ENCODE measurements around the gene NUDT15.
"Not testable (repeated sequence)": the region's sequence is repeated elsewhere in the genome, so short reads cannot be mapped to it uniquely, and the experiment has no call there.

Gene NUDT15

DNA sequence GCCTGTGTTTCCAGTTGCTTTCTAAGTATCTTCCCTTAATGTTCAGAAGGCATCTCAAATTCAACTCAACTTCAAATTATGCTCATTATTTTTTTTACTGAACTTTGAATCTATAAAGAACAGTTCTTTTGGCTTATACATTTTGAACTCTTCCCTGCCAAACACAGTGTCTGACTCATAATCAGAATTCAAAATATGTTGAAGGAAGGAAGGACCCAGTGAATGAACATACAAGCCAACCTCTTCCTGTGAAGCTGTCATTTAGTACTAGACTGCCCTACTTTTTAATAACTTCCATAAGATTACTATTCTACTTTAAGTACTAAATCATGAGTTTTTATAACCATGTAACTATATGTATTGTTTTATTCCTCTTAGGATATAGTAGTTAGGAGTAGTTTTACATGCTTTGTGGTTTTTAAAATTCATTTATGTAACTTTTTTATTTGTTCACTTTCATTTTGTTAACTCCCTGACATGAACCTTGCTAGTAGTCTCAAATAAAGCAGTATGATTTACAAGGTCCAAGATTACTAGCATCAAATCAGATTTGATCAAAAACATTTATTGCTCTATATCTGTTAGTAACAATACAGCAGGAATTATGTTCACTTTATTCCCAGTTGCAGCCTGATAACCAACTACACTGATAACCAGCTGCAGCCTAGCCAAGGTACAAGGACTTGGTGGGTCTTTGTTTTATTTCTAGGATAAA lies 6.4 kb downstream of the NUDT15 start:
- DNase-seq: no peak

DNA sequence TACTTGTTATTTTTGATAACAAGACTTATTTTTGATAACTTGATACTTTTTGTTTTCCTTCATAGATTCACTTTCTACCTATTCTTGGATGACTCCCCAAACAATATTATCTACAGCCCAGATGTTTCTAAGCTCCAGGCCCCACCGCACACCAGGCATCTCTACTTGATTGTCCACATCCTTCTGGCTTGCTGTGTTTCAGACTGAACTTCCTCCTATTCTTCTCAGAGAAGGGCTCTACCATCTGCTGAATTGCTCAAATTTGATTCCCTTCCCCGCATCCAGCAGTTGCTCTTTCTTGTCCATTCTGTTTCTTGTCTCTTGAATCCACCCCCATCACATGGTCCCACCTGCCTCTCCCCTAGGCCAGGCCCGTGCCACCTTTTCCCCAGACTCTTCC lies 13.0 kb downstream of the NUDT15 start:
- DNase-seq: no peak

DNA sequence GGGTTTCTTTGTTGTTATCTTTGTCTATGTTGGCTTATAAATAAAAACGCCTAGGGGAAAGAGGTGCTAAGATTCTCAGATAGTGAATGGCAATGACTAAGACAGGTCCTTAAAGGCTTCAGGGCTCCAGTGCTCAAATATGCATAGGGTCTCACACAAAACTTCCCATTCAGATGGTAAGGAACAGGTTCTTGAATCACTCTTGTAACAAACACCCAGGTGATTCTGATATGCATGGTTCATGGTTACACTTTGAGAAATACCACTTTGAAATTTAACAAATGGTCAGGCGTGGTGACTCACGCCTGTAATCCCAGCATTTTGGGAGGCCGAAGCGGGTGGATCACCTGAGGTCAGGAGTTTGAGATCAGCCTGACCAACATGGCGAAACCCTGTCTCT lies 17.1 kb downstream of the NUDT15 start:
- DNase-seq: no peak

DNA sequence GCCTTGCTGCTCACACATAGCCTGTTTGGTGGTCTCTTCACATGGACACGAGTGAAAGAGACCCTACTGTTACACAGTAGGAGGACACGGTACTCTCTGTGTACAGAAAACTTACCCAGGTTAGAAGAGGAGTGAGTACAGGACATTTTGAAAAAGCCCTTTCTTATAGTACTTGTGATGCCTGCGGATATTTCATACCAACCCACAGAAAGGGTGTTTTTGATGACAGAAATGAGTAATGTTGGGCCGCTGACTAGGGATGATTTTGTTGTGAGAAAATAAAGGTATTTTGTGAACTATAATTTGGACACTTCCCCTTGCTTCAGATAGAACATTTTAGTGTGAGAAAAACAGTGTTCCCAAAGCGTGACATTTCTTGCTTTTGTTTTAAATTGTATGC lies 18.2 kb downstream of the NUDT15 start:
- DNase-seq: no peak

DNA sequence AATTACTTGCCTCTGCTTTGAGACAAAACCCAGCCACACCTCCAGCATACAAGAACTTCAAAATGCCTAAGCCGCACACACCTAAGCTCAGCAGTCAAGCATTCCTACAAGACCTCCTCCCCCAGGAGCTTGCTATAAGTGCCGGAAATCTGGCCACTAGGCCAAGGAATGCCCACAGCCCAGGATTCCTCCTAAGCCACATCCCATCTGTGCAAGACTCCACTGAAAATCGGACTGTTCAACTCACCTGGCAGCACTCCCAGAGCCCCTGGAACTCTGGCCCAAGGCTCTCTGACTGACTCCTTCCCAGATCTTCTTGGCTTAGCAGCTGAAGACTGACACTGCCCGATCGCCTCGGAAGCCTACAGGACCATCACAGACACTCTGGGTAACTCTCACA lies 21.0 kb downstream of the NUDT15 start:
- not testable (repeated sequence) for DNase-seq

DNA sequence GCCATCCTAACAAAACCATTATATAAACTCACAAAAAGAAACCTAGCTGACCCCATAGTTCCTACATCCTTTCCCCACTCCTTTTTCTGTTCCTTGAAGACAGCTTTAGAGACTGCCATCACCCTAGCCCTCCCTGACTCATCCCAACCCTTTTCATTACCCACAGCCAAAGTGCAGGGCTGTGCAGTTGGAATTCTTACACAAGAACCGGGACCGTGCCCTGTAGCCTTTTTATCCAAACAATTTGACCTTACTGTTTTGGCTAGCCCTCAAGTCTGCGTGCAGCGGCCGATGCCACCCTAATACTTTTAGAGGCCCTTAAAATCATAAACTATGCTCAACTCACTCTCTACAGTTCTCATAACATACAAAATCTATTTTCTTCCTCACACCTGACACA lies 22.4 kb downstream of the NUDT15 start:
- DNase-seq: not testable (repeated sequence)

DNA sequence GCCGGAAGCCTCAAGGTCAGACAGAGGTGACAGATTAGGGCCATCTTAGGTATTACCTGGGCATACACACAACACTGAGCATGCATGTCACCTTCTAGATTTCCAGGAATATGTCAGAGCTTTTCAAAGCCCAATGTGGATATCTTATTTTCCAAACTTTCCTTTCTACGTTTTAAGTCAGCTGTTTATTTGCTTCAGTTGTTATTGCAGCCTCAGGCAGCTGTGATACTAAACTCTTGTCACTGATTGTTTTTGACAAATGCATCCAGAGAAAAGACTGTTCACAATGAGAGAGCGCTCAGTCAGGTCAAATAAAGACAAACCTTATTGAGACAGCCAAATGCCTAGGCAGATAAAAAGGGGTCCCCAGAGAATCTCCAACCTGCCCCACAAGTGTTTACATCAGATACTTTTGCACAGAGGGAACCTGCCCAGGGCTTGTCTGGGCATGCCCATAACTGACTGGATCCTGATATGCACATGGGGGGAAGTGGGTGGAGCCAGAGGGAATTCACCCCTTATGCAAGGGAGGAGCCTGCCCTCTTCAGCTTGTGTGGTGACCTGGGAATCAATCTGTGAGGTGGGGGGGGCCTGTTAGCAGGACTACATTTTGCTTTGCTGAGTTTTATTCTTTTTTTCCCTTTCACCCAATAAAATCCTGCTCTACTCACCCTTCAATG lies 28.9 kb downstream of the NUDT15 start:
- DNase-seq: no peak

DNA sequence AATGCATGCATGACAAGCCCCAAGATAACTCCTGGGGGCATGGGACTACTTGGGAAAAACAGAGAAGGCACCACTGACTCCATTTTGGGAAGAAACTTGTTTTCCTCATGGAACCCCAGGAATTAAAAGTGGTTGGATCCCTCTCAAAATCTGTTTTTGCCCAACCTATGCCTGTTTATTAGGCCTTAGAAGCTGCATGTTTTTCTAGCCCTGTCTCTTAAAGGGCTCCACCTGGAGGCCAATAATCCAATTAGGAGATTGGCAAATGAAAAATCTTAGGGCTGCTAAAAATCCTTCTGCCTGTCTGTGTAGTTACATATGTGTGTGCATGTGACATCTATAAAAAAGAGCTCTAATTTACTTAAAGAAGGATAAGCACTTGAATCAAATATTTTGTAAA lies 30.5 kb downstream of the NUDT15 start:
- no peak for DNase-seq

DNA sequence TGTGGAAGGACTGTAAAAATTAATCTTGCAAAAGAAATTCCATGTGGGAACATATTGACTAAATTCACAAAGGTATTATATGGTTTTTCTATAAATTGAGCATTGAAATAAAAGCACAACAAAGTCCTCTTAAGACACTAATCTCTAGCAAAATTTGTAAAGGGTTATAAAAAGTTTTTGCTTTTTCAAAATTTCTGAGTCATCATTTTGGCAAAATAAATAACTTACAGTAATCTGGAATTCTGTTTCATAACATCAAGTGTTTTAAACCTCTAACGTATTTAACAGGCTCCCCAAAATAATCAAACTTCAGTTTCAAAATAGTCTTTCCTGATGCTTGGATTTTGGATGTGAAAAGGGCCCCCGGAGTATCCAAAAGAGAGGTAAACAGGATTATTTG lies 31.4 kb downstream of the NUDT15 start:
- DNase-seq: no peak

DNA sequence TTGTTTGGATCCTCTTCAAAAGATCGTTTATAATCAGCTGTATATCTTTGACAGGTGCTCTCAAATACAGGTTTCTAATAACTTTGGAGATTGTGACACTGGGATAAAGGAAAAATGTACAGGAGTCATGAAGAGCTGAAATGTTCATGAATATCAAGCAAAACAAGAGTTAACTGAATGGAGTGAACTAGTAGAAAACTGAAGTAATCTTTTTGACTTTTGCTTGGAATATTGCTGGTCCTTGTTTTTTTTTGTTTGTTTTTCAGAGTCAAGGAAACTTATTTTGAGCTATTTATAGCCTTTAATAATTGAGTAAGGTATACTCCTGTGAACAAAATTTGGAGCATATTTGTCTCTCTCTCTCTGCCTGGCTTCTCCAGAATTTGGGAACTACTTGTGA lies 32.0 kb downstream of the NUDT15 start:
- no peak for DNase-seq

DNA sequence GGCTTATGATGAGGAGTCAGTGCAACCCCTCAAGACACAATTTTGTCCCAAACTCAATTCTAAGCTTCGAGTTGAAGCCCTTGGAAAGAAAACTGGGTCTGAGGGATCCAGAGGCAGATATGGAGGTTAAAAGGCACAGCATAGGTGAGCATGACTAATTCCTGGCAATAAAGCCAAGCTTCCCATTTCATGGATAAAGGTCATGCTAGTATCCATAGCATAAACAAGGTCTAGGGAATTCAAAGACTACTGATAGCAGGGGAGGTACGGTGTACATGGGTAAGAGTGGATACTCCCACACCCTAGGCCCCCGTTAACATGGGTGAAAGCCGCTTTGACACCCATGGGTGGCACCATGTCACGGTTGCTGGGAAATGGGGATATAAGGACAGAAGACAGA lies 33.4 kb downstream of the NUDT15 start:
- no peak for DNase-seq

DNA sequence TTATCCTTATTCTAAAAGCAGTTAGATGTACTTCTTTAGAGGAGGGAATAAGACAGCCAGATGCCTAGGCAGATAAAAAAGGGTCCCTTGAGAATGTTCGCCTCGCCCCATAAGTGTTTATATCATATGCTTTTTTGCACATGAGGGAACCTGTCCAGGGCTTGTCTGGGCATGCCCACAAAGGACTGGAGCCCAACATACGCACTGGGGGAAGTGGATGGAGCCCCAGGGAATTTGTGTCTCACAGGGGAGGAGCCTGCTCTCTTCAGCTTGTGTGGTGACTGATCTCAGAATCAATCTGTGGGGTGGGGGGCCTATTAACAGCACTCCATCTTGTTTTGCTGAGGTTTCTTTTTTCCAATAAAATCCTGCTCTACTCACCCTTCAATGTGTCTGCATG lies 34.8 kb downstream of the NUDT15 start:
- no peak for DNase-seq

DNA sequence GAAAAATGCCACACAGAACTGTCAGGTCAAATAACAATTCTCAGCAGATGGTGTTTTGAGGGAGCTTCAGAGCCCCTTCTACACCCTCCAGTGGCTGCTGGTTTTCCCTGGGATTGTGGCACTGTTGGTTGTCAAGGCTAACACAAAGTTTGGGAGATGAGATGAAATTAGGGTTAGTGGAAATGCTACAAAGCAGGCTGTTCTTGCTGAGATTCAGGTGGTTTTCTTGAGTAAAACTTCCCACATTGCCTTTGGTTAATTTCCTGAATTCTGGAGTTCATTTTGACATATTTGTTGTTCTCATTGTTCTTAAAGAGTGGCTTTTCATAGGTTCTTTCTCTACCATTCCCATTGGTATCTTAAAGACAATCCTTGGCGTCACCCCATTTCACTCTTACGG lies 35.3 kb downstream of the NUDT15 start:
- DNase-seq: no peak

DNA sequence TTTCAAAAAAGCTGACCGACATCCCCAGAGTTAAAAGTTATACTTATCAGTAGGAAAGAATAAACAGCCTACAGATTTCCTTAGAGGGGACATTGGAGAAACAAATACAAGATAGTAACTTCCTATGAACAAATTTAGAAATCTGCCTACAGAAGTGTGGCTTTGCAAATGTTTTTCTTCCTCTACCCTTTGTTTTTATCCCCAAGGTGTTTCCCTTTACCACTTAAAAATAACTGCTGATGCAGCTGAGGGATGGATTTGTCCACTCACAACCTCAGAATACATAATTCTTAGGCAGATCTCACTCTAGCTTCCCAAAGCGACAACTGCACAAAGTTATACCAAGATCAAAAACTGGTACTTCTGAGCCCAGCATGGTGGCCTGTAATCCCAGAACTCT lies 36.5 kb downstream of the NUDT15 start:
- DNase-seq: no peak

DNA sequence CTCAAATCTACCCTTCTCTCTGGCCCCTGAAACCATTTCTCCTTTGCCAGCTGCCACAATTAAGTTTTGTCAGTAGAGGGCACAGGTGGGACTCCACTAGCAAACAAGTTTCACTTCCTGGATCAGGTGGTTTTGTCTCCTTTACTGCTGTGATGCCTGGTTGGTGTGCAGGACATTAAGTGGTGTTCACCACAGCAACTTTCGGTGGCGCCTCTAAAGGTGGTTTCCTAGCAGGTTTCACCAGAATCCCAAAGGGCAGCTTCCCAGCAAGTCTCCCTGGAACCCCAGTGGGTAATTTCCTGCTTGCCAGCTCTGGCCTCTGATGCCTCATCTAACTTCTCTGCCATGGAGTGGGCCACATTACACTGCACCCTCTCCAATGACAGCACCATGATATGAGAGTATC lies 40.7 kb downstream of the NUDT15 start:
- no peak for DNase-seq

DNA sequence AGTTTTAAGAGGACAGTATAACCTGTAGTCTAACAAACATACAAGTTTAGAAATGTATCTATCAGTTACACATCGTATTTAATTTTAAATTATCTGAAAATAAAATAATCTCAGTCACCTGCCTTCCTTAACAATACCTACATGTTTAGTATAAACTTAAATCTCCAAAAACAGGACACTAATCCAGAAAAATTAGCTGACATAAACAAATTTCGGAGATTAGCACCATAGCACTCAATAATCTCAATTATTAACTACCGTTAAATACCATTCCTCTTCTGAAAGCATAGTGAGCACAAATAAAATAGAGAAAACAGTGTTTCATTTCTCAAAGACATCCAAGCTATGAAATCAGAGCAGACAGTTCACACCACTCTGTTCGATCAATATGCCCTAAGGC lies 44.2 kb downstream of the NUDT15 start:
- no peak for DNase-seq

DNA sequence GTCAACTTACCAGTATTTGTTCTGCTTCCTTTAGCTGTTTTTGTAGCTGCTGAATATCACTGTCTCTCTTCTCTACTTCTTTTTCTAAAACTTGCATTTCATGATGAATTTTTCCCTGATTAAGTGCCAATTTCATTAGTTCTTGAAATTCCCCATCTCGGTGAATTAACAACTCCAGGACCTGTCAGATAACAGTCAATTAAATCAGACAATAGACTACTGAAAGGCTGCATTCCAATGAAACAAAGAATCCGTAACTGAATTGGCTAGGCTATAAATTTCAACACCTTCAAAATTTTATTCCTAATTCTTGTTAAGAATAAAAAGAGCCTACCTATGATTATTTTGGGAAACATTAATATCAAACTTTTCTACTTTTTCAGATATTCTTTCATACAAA lies 48.7 kb downstream of the NUDT15 start:
- DNase-seq: no peak

DNA sequence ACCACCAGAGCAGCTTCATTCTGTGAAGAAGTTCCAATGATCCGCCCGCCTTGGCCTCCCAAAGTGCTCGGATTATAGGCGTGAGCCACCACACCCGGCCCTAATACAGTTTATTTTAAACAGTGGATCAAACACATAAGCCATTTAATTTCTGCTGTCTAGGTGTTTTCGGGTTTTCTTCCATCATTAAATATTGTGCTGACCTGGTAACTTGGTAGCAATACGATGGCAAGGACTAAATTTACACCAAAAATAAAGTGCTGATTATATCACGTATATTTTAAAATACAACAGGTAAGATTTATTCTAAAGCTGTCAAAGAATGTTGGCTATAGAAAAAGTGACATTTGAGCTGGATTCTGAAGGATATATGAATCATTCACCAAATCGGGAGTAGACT lies 56.1 kb downstream of the NUDT15 start:
- DNase-seq: no peak

DNA sequence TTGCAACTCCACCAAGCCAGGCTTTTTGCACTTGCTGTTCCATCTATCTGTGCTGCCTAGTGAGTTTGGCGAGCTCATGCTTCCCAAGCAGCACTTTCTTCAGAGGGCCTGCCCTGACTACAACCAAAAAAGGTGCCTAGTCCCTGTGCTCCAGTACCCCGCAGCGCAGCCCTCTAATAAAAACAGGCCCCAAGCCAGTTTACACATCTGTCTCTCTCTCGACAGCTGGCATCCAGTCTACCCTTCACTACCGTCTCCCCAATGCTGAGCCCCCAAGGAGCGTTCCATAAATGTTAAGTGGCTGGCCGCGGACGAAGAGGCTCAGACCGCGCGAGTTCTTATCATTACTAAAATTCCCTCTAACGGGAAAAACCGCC lies 56.9 kb downstream of the NUDT15 start:
- no peak for DNase-seq

DNA sequence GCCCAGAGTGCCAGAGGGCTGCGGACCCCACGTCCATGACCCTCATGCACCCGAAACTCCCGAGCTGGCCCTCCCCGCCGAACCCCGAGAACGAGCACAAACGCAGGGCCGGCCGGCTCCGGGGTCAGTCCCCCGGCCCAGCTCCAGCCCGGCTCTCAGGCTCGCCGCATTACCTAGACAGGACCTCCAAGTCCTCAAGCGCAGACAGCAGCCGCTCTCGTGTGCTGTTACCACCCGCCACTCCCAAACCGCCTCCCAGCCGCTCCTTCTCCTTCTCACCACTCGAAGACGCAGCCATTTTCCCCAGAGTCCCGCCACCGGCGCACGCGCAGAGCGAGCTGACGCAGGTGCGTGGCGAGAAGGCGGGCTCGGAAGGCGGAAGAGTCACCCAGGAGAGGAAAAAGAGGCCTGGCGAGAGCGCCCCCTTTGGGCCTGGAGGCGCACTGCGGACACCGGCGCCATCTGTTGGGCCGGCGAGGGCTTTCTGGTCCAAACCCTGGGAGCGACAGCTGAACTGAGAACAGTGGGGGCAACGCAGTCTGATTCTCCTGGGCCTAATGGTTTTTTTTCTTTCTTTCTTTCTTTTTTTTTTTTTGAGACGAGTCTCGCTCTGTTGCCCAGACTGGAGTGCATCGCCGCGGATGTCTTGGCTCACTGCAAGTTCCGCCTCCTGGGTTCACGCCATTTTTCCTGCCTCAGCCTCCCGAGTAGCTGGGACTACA lies 57.4 kb downstream of the NUDT15 start, which contains the start of gene MED4:
MED4 (minus strand) TSS at position 324 of the 722 bp plus-strand sequence; CDS start at position 298, 26 bp downstream.
- peak; percentile 83 for DNase-seq

DNA sequence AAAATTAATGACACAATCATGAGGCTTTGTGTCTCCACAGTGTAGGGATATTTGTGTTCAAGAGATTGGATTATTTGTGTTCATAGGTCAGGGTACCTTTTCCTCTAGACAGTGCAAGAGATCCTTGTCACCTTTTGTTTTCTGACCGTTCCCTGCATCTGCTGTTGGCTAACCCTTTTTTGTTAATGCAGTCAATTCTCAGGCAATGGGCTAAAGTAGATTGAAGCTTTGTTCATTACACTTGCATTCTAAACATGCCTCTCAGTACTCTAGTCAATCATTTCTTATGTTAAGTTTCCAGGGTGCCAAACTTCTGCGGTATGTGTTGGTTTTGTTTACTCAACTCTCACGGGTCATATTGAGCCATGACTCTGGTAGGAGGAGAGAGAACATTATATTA lies 59.1 kb downstream of the NUDT15 start:
- DNase-seq: no peak

All from NCI-H774 (cell line).